Erythroblast (primary cell): ENCODE data around the gene TGM2.

ENCODE experiments used
- GATA1 ChIP-seq: IDR thresholded peaks from 2 replicates; pipeline ENCODE4 v1.6.1; 2011; ENCODE audit warnings: low read depth, mild to moderate bottlenecking, control low read depth, low read length, moderate library complexity
- POLR2A ChIP-seq: IDR thresholded peaks from 2 replicates; pipeline ENCODE4 v1.6.1; 2011; ENCODE audit warnings: mild to moderate bottlenecking, low read length

GRCh38 chr20:38202153-38202981, 37.3 kb upstream of the TGM2 start:
- TF ChIP-seq POLR2A (no peak), GATA1 (no peak)
